Ishikawa (cell line): ENCODE measurements around the gene ARHGAP8.

ENCODE experiments used
- CEBPB ChIP-seq: IDR thresholded peaks from 2 replicates; pipeline ENCODE4 v1.6.1; 2012
- CREB1 ChIP-seq: IDR thresholded peaks from 2 replicates; pipeline ENCODE4 v1.6.1; 2012; ENCODE audit warnings: low read depth
- EP300 ChIP-seq: IDR thresholded peaks from 2 replicates; pipeline ENCODE4 v1.6.1; 2012; ENCODE audit warnings: borderline replicate concordance
- FOXM1 ChIP-seq: IDR thresholded peaks from 2 replicates; pipeline ENCODE4 v1.6.1; 2012; ENCODE audit warnings: low read depth, borderline replicate concordance
- NFIC ChIP-seq: IDR thresholded peaks from 2 replicates; pipeline ENCODE4 v1.6.1; 2012
- REST ChIP-seq: IDR thresholded peaks from 2 replicates; pipeline ENCODE4 v1.6.1; 2012; ENCODE audit warnings: low read depth, mild to moderate bottlenecking
- TAF1 ChIP-seq: IDR thresholded peaks from 2 replicates; pipeline ENCODE4 v1.6.1; 2012; ENCODE audit warnings: low read depth, mild to moderate bottlenecking
- USF1 ChIP-seq: IDR thresholded peaks from 2 replicates; pipeline ENCODE4 v1.6.1; 2012
- YY1 ChIP-seq: IDR thresholded peaks from 2 replicates; pipeline ENCODE4 v1.6.1; 2012; ENCODE audit warnings: low read depth

GRCh38 chr22:44731357-44731970, 20.9 kb upstream of the ARHGAP8 start:
- TF ChIP-seq NFIC: no peak
- TF ChIP-seq TAF1: no peak
- no peak for TF ChIP-seq YY1
- TF ChIP-seq REST: no peak
- TF ChIP-seq EP300: no peak
- TF ChIP-seq CREB1: no peak
- no peak for TF ChIP-seq USF1
- no peak for TF ChIP-seq FOXM1
- no peak for TF ChIP-seq CEBPB
